HG03159 (cell line): ENCODE data around the gene MRTFA.
"Not testable (repeated sequence)": the region's sequence is repeated elsewhere in the genome, so short reads cannot be mapped to it uniquely, and the experiment has no call there.

ENCODE experiments used
- ATAC-seq: cut with Tn5 transposase; IDR thresholded peaks from one replicate; pipeline ENCODE4 v1.9.1; 2021; ENCODE audit warnings: mild to moderate bottlenecking, moderate library complexity; ENCODE audit not compliant: unreplicated experiment

MRTFA gene

GRCh38 chr22:40660730-40661129 is 24.2 kb upstream of the MRTFA start:
- ATAC-seq = no peak

- ATAC-seq = no peak
Measured at GRCh38 chr22:40659166-40659565, 22.6 kb upstream of the MRTFA start.

- ATAC-seq = not testable (repeated sequence)
Measured at GRCh38 chr22:40656651-40657050, 20.1 kb upstream of the MRTFA start.

GRCh38 chr22:40655941-40656340 is 19.4 kb upstream of the MRTFA start:
- ATAC-seq = not testable (repeated sequence)

- no peak for ATAC-seq
Measured at GRCh38 chr22:40654522-40655167, 18.1 kb upstream of the MRTFA start.

- no peak for ATAC-seq
Measured at GRCh38 chr22:40653361-40653760, 16.8 kb upstream of the MRTFA start.

GRCh38 chr22:40651563-40652501 is 15.3 kb upstream of the MRTFA start:
- no peak for ATAC-seq

- no peak for ATAC-seq
Measured at GRCh38 chr22:40651057-40651456, 14.5 kb upstream of the MRTFA start.

- ATAC-seq = no peak
Measured at GRCh38 chr22:40648386-40648785, 11.9 kb upstream of the MRTFA start.

GRCh38 chr22:40645579-40646197 is 9.2 kb upstream of the MRTFA start:
- ATAC-seq = no peak

- ATAC-seq = no peak
Measured at GRCh38 chr22:40642316-40642715, 5.8 kb upstream of the MRTFA start.

- no peak for ATAC-seq
Measured at GRCh38 chr22:40641269-40641668, 4.8 kb upstream of the MRTFA start.

GRCh38 chr22:40638261-40638660 is 1.7 kb upstream of the MRTFA start:
- no peak for ATAC-seq

GRCh38 chr22:40637183-40638150 is 948 bp upstream of the MRTFA start:
- peak; percentile 1 for ATAC-seq

- peak; percentile 14 for ATAC-seq
Measured at GRCh38 chr22:40635940-40636379, 559 bp downstream of the MRTFA start.

- ATAC-seq = no peak
Measured at GRCh38 chr22:40635043-40635939, 1.2 kb downstream of the MRTFA start.

GRCh38 chr22:40634119-40634903 is 2.2 kb downstream of the MRTFA start:
- ATAC-seq = no peak

- no peak for ATAC-seq
Measured at GRCh38 chr22:40633036-40633435, 3.5 kb downstream of the MRTFA start.

GRCh38 chr22:40631925-40632324 is 4.6 kb downstream of the MRTFA start:
- ATAC-seq = no peak
